Heart right ventricle (tissue), 16 donors: ENCODE data around the gene ITGA7. TPM values are rescaled to one million over a fixed set of nuclear protein-coding genes. Genes with fewer than 3 reads are reported as not detected.

Source experiments
- ATAC-seq, 8 donors: fragments of 200-7000 bp; cut with Tn5 transposase; one replicate each; pipeline ENCODE4 v1.9.1; 2020; ENCODE audit warnings: mild to moderate bottlenecking in 8 of 8, moderate library complexity in 8 of 8, moderate number of reproducible peaks in 1 of 8
- DNase-seq, 2 donors: peaks; one replicate each; pipeline ENCODE4 v3.0.0-alpha.2; 2020
- H3K27ac ChIP-seq, 10 donors: fragments of 200-600 bp; sonication (generic) in 2 of 10; one replicate each; pipeline versions ENCODE4 v1.5.0 to v1.8.0; 2020 to 2022; ENCODE audit warnings: mild to moderate bottlenecking in 3 of 10
- H3K27me3 ChIP-seq, 7 donors: fragments of 200-600 bp; one replicate each; pipeline ENCODE4 v1.8.0; 2021 to 2022; ENCODE audit warnings: mild to moderate bottlenecking in 2 of 7
- H3K36me3 ChIP-seq, 9 donors: fragments of 200-600 bp; sonication (generic) in 1 of 9; one replicate each; pipeline versions ENCODE4 v1.5.0 to v1.8.0; 2020 to 2022; ENCODE audit warnings: mild to moderate bottlenecking in 2 of 9
- H3K4me1 ChIP-seq, 9 donors: fragments of 200-600 bp; sonication (generic) in 1 of 9; one replicate each; pipeline versions ENCODE4 v1.5.0 to v1.8.0; 2020 to 2022; ENCODE audit warnings: mild to moderate bottlenecking in 4 of 9
- H3K4me3 ChIP-seq, 10 donors: fragments of 200-600 bp; sonication (generic) in 2 of 10; one replicate each; pipeline versions ENCODE4 v1.5.0 to v1.8.0; 2020 to 2022; ENCODE audit warnings: mild to moderate bottlenecking in 7 of 10, moderate library complexity in 2 of 10
- H3K9me3 ChIP-seq, 11 donors: fragments of 200-600 bp in 10 of 11; sonication (generic) in 2 of 11; one replicate each; pipeline versions ENCODE4 v1.5.0 to v1.8.0; 2013 to 2022; ENCODE audit warnings: mild to moderate bottlenecking in 2 of 11, control low read depth in 1 of 11, moderate library complexity in 1 of 11
- WGBS, 2 donors: extraction: QIAGEN DNeasy Blood & Tissue Kit; methylation state at CpG; one replicate each; pipeline ENCODE4 v1.1.7; 2013; ENCODE audit warnings: inconsistent platforms in 1 of 2; 5-methylcytosine and 5-hydroxymethylcytosine counted together
- intact Hi-C, 10 donors: fragments of 100-400 bp; cut with DNase I; formaldehyde crosslinking; loops; one replicate each; pipeline versions ENCODE4 v1.11.1 to v1.14.2; 2022
- polyA plus RNA-seq, 2 donors: library from polyadenylated mRNA; stranded (reverse); fragments of 200-250 nt; gene quantifications; one replicate each; pipeline ENCODE4 v1.2.3, GENCODE V29; 2013
- total RNA-seq, 10 donors: library from RNA; stranded (reverse); fragmentation: NEBNext Ultra II Directional in 3 of 10; extraction: Animal tissue kit (Norgen Biotek cat#: 25700) in 3 of 10; gene quantifications; one replicate each; pipeline versions ENCODE4 v1.2.1 to v1.2.4, GENCODE V29; 2021 to 2023
- TF ChIP-seq, protein P1 (sequence below), 9 donors: fragments of 200-600 bp; sonication (generic) in 2 of 9; IDR thresholded peaks; one replicate each; pipeline versions ENCODE4 v1.5.0 to v1.8.0; 2021 to 2022; ENCODE audit warnings: antibody characterized with exemption in 9 of 9, mild to moderate bottlenecking in 5 of 9, moderate library complexity in 1 of 9
- donor health status: Arrhythmogenic right ventricular cardiomyopathy.
- donor health status: ischemic (EF 13 %, LVEDD 7.1; RV severe dilation, severe dysfunction).
- donor health status: healthy with polysubstance abuse.
- donor health status: DM: no; HTN: yes; CAD: no.
- donor health status: DM: no; HTN: no; CAD: no.
- donor health status: ischemic (EF 25% LVEDD 6.9; RV normal size, moderate dysfunction).
- donor health status: ischemic (EF 25% LVEDD 5.7; RV mildly dilated, moderate dysfunction).
- donor health status: healthy.
- donor health status: DM: yes; HTN: yes; CAD: no.
- donor health status: Ischemic cardiomyopathy.
- donor health status: ischemic (EF 35%, LVEDD 5.7; RV mildly dilated, moderate dysfunction).
- donor health status: nonischemic (EF 11% LVEDD 7.7; RV severe dilation, severe dysfunction).
- donor health status: DM: yes; HTN: yes; CAD: no.
- donor health status: PGD.
- donor health status: ischemic (EF 29% LVEDD 5.4; RV normal size, mild dysfunction).
- donor health status: nonischemic (EF 23%, LVEDD 6.1; RV moderate dilation, normal function).

Gene ITGA7
- total and polyA plus RNA-seq, 12 donors: 247 to 750 (median 502) TPM

DNA sequence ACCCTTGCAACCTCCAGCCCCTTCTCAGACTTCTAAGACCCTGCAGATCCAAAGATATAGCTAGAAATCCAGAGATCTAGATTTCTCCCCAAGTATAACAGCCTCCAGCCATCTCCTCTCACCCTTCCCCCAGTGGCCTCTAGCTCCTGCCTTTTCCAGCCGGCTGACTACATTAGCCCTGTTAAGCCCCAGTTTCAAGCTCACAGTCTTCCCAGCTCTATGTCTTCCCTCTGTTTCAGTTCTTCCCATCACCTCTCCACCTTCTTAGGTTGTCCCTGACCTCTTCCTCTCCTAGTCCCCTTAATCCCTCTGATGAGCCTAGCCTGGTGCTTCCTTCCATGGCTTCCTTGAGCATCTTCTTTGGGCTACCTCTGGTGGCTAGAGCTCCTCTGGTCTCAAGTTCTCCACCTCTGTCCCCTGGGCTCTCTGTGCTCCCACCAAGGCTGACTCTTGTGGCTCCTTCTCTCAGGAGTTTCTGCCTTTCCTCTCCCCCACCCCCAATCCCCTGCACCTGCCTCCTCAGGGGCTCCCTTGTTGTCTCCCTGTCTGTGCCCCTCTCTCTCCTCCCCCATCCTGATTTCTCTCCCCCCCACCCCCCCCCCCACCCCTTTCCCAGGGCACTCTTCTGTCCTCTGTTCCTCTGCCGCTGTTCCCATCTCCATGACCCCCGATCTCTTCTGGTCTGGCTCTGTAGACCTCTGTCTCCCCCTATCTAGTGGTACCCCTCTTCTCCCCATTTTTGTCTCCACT lies 34.4 kb upstream of the ITGA7 start:
- Histone ChIP-seq H3K36me3 (no peaks in the 10 kb centered on the region), H3K4me3 (peak overlapping the region in 7 of 10 donors; percentile 66 to 90 (median 73)), H3K4me1 (peaks cover 8 to 57% (median 46%) of the 10 kb centered on the region in 9 donors), H3K27me3 (peaks cover 0 to 11% (median 0%) of the 10 kb centered on the region in 7 donors), H3K9me3 (no peaks in the 10 kb centered on the region), H3K27ac (peak overlapping the region in 5 of 10 donors; percentile 36 to 56 (median 51))
- no peak for ATAC-seq
- intact Hi-C loops: loop anchor here in 7 of 10 donors (1.0 to 10.0 kb wide), 8 partner anchors 53 to 373 kb away; partner anchors contain the start of genes DGKA (in 1 of the 7), ORMDL2 (in 1 of the 7), RPL41 (in 1 of the 7) and RPS26 (in 1 of the 7)
- WGBS, 2 donors: 18 to 31% methylated on average over 3 of the region's 3 CpGs
- DNase-seq: no peak
- TF ChIP-seq, protein P1, sequence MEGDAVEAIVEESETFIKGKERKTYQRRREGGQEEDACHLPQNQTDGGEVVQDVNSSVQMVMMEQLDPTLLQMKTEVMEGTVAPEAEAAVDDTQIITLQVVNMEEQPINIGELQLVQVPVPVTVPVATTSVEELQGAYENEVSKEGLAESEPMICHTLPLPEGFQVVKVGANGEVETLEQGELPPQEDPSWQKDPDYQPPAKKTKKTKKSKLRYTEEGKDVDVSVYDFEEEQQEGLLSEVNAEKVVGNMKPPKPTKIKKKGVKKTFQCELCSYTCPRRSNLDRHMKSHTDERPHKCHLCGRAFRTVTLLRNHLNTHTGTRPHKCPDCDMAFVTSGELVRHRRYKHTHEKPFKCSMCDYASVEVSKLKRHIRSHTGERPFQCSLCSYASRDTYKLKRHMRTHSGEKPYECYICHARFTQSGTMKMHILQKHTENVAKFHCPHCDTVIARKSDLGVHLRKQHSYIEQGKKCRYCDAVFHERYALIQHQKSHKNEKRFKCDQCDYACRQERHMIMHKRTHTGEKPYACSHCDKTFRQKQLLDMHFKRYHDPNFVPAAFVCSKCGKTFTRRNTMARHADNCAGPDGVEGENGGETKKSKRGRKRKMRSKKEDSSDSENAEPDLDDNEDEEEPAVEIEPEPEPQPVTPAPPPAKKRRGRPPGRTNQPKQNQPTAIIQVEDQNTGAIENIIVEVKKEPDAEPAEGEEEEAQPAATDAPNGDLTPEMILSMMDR (IDR thresholded peaks at IDR 0.05): no peak

GRCh38 chr12:55739025-55739378 lies 31.3 kb upstream of the ITGA7 start:
- H3K4me3 ChIP-seq: peak overlapping the region in 7 of 10 donors; percentile 47 to 65 (median 61)
- ATAC-seq: no peak
- TF ChIP-seq, protein P1 (IDR thresholded peaks at IDR 0.05): peak in 1 of 9 donors; percentile 25
- H3K36me3 ChIP-seq: no peaks in the 10 kb centered on the region
- peaks cover 0 to 6% (median 0%) of the 10 kb centered on the region in 7 donors for H3K27me3 ChIP-seq
- 81 to 89% methylated on average over 2 of the region's 2 CpGs for WGBS, 2 donors
- peak overlapping the region in 3 of 10 donors; percentile 51 to 76 (median 67) for H3K27ac ChIP-seq
- intact Hi-C loops: loop anchor here in 8 of 10 donors (1.0 to 10.0 kb wide), 14 partner anchors 57 to 376 kb away; partner anchors contain the start of genes DGKA (in 1 of the 8), ORMDL2 (in 1 of the 8), RPL41 (in 1 of the 8) and RPS26 (in 1 of the 8)
- no peaks in the 10 kb centered on the region for H3K9me3 ChIP-seq
- no peak for DNase-seq
- H3K4me1 ChIP-seq: peaks cover 8 to 33% (median 24%) of the 10 kb centered on the region in 9 donors

- no peaks in the 10 kb centered on the region for H3K36me3 ChIP-seq
- no peaks in the 10 kb centered on the region for H3K9me3 ChIP-seq
- peak; percentile 75 to 88 for DNase-seq
- TF ChIP-seq, protein P1 (IDR thresholded peaks at IDR 0.05): peak; percentile 71 to 91 (median 89)
- peaks cover 8 to 27% (median 21%) of the 10 kb centered on the region in 9 donors for H3K4me1 ChIP-seq
- WGBS, 2 donors: 1 to 3% methylated on average over 14 of the region's 14 CpGs
- intact Hi-C loops: loop anchor here in 9 of 10 donors (1.0 to 10.0 kb wide), 14 partner anchors 56 to 376 kb away; partner anchors contain the start of genes DGKA (in 1 of the 9), ORMDL2 (in 1 of the 9), RPL41 (in 1 of the 9) and RPS26 (in 1 of the 9)
- no peaks in the 10 kb centered on the region for H3K27me3 ChIP-seq
- peak overlapping the region in 9 of 10 donors; percentile 34 to 65 (median 61) for H3K4me3 ChIP-seq
- peak; percentile 66 to 86 (median 77) for ATAC-seq
- H3K27ac ChIP-seq: peak overlapping the region in 9 of 10 donors; percentile 17 to 84 (median 70)
Measured at GRCh38 chr12:55738123-55739024, 30.7 kb upstream of the ITGA7 start.
